Measurements from ENCODE around the gene SPX. TPM values are rescaled to one million over a fixed set of nuclear protein-coding genes. Genes with fewer than 3 reads are reported as not detected.

SPX gene
- total RNA-seq, 3 donors from 2014 or later = 0.10 to 0.27 (median 0.13) TPM

DNA sequence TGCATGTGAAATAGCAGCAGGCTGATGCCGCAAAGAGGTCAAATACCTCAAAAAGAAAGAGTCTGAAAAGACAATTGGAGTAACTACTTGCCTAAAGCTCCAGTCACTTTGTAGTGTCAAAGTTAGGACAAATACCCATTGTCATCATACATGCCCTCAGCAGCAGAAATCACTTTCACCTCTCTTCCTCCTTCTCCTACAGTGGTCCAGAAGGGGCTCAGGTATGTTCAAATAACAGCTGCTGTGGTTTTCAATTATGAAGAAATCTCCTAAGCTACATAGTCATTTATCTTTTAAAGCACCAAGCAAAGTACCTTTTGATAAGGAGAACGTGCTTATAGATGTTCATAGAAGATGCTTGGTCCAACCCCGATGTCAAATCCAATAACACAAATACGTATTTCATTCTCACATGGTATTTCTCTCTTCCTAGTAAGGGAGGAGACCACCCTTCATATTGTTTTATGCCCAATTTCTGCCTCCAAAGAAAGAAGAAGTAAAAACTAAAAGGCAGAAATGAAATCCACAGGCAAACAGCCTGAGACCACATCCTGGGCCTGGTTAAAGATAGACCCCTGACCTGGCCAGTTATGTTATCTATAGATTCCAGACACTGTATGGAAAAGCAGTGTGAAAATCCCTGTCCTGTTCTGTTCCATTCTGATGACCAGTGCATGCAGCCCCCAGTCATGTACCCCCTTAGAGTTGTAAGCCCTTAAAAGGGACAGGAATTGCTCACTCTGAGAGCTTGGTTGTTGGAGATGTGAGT is 54.8 kb downstream of the SPX start:
- Mint-ChIP-seq H3K4me3 (no peak overlapping the region), H3K36me3 (ENCODE audit: insufficient read depth) (no peaks in the 10 kb centered on the region), H3K27me3 (ENCODE audit: low read depth) (peaks cover 12% of the 10 kb centered on the region), H3K4me1 (ENCODE audit: low read depth) (no peaks in the 10 kb centered on the region), H3K9me3 (no peaks in the 10 kb centered on the region)
- ATAC-seq (no peak), DNase-seq (no peak)

Other genes starting within 250 kb of the SPX start
- gene SLCO1A2, start 191.4 kb upstream of the SPX start, total RNA-seq = not detected
- not detected for gene IAPP, start 153.4 kb upstream of the SPX start, total RNA-seq
- 10 to 100 TPM; 35.5 to 47.1 (median 45.8) TPM for gene PYROXD1, start 88.6 kb upstream of the SPX start, total RNA-seq
- 10 to 100 TPM; 37.0 to 57.4 (median 45.7) TPM for gene RECQL, start 24.7 kb upstream of the SPX start, total RNA-seq
- 10 to 100 TPM; 45.5 to 49.8 (median 48.1) TPM for gene GOLT1B, start 24.5 kb upstream of the SPX start, total RNA-seq
- gene GYS2, start 78.6 kb downstream of the SPX start, total RNA-seq = under 1 TPM in 2 of 3 donors, not detected in 1; 0.08 TPM
- 1,000 to 10,000 TPM; 1,514 to 1,661 (median 1,615) TPM for gene LDHB, start 131.5 kb downstream of the SPX start, total RNA-seq
- gene KCNJ8, start 248.4 kb downstream of the SPX start, total RNA-seq = not detected